Hematopoietic multipotent progenitor cell treated with erythropoietin and hydrocortisone succinate and interleukin-3 and kit ligand, for 15 days (in vitro differentiated cells): Measurements from ENCODE around the gene PTPRG.

Experiments
- DNase-seq: peaks from one replicate; pipeline ENCODE4 v3.0.0-alpha.2; 2015; ENCODE audit warnings: low spot score

The PTPRG gene

GRCh38 chr3:62159709-62160092 is 598.3 kb downstream of the PTPRG start:
- DNase-seq: no peak

DNA sequence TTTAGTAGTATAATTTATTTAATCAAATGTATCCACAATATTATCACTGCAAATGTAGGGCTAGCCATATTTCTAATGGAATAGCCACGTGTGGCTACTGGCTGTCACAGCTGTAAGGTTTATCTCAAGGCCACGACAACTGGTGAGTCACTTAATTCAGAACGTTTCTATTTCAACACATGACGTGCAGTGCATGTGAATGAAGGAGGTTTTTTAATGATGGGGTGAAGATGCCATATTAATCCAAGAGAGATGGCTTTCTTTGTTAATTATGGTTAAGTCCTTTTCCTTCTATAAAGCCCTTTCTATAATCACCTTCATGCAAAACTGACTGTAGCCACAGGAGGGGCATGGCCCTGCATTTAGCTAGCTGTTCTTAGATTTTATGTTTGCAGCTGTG is 600.0 kb downstream of the PTPRG start:
- DNase-seq: no peak

DNA sequence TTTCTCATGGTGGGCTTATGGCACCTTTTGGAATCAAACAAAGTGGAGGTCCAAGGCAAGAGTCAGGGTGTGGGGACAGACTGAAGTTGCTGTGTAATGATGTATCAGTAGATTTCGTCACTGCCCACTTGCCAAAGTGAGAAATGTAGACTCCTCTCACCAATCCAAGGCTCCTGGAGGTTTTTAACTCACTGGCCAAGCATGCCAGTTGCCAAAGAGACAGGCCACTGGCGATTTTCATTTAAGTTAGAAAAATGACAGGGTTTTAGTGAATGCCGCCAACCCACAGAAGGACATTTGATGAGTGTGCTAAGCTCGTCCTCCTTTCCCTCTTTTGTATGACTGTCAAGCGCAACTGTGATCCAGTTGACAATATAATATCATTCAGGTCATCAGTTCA is 602.8 kb downstream of the PTPRG start:
- DNase-seq: no peak

DNA sequence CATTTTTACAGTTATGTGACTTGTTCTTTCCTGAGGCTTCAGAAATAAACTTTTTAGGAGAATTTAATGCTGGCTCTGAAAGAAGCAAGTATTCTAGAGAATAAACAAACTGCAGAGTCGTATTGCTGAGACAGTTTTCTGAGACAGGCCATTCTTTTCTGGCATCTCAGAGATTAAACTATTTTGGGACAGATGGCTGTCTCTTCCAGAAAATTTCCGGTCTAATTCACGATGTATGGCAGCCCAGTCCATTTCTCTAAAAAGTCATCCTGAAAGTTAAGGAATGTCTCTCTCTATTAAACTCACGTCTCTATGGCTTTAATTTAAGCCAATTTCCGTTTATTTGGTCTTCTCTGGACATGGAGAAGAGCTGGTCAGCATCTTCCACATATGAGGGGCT is 603.4 kb downstream of the PTPRG start:
- DNase-seq: no peak

DNA sequence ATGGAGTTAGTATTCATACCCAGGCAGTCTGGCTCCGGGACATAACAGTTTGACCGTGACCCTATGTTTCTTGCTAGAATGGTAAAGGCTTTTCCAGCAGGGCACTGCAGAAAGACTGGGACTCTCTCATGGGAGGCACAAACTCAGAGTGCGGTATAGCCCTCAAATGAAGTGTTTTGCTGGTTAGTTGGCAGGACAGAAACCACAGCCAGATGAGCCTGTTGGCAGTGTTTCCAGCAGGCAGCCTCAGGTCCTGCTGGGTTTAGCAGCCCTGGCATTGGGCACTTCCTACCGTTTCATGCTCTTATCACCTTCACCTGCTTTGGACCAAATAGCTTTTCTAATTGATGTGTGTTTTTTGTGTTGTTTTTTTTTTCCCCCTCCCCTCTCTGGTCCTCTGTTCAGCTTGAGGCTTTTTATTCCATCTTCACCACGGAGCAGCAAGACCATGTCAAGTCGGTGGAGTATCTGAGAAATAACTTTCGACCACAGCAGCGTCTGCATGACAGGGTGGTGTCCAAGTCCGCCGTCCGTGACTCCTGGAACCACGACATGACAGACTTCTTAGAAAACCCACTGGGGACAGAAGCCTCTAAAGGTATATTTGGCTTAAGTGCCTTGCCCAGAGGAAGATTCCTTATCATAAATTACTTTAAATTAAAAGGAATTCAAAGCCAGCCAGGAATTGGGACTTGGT is 606.3 kb downstream of the PTPRG start:
- no peak for DNase-seq

GRCh38 chr3:62168356-62168755 is 607.0 kb downstream of the PTPRG start:
- no peak for DNase-seq

GRCh38 chr3:62169906-62170660 is 608.7 kb downstream of the PTPRG start:
- no peak for DNase-seq

GRCh38 chr3:62171789-62172188 is 610.4 kb downstream of the PTPRG start:
- DNase-seq: no peak

- no peak for DNase-seq
Observed at GRCh38 chr3:62172199-62172598, 610.8 kb downstream of the PTPRG start.

GRCh38 chr3:62173939-62174515 is 612.7 kb downstream of the PTPRG start:
- no peak for DNase-seq

DNA sequence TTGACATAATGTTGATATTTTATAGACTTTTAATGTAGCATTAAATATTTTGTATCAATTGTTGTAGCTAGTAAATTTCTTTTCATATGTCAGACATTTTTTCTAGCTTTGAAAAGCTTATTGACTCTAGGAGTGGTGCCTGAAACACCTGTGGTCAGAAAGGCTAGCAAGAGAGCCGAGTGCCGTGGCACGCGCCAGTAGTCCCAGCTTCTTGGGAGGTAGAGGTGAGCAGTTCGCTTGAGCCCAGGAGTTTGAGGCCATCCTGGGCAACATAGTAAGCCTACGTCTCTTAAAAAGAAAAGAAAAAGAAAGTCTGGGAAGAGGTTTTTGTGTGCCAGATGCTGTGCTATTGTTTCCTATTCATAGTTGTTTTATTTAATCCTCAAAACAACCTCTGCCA is 613.8 kb downstream of the PTPRG start:
- DNase-seq: no peak

GRCh38 chr3:62178032-62178431 is 616.7 kb downstream of the PTPRG start:
- DNase-seq: no peak

DNA sequence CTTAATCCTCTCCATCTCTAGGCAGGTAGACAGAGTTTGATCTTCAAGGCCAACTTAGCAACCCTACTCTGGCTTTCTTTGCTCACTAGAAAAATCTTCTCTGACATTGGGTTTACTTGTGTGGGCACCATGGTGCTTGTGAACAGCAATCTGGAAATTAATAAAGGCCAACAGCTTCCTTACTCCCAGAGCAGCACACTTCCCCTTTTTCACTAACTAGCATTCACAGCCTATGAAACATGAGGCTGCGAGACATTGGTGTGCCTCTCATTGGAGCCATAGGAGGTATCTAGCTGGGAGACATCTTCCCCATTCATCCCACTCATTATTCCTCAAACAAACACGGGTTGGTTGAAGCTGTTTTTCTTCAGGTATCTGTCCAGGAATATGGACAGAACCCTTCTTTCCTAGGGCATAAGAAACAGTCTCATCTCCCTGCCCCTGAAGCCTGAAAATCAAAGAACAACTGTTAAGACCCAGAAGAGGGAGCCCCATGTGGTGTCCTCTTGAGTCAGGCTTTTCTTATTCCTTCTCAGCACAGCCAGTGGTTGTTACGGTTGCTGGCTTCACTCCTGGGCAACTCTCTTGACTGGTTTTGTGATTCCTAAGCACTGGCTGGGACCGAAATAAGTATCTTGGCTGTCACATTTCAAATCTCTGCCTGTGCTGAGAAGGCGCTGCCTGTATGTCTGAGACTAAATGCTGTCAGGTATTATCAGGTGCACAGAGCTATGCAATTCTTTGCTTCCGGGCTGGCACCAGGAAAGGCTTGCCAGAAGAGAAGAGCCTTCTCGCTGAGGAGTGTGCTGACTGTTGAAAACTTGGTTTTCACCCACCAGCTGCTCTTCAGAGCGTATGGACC is 617.6 kb downstream of the PTPRG start:
- DNase-seq: no peak

GRCh38 chr3:62180514-62180913 is 619.1 kb downstream of the PTPRG start:
- DNase-seq: no peak

DNA sequence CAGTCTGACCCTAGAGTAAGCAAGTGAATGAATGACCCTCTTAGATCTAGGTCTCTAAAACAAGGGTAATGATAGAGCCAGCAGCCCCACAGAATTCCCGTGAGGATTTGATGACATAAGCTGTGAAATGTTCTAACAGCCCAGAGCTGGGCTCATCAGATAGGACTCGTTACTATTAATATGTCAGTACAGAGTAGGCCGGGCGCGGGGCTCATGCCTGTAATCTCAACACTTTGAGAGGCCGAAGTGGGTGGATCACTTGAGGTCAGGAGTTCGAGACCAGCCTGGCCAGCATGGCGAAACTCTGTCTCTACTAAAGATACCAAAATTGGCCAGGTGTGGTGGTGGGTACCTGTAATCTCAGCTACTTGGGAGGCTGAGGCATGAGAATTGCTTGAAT is 621.7 kb downstream of the PTPRG start:
- DNase-seq: no peak

DNA sequence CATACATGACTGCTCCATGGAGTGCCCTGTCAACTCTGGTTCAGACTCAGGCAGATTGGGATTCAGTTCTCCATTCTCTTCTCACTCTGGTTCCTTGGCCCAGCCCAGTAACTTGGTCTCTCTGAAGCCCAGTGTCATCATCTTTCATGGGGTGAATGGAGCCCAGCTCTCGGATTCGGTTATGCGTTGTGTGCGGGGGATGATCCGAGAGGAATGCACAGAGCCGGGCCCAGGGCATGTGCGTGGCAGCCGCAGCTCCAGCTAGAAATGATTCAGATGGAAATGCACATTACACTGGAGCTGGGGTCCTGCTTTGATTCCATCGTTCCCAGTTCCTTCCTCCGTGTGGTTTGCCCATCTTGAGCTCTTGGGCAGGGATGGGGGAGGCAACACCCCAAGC is 622.6 kb downstream of the PTPRG start:
- no peak for DNase-seq

GRCh38 chr3:62184559-62184958 is 623.2 kb downstream of the PTPRG start:
- DNase-seq: no peak

DNA sequence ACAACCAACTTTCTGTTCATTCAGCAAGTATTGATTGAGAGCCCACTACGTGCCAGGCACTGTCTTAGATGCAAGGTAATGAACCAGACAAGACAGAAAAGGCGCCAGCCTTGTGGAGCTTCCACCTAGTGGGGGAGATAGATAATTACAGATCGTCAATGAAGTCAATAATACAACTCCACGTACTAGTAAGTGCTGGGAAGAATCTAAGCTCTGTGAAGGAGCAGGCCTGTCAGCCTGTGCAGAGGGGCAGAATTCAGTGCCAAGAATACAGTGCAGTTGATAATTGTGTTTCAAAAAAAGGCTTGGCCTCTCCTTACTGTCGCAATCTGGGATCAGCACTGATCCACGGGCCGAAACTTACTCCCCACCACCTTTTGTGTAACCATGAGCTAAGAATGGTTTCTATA is 625.7 kb downstream of the PTPRG start:
- DNase-seq: no peak

GRCh38 chr3:62188681-62189375 is 627.5 kb downstream of the PTPRG start:
- DNase-seq: peak; percentile 30

DNA sequence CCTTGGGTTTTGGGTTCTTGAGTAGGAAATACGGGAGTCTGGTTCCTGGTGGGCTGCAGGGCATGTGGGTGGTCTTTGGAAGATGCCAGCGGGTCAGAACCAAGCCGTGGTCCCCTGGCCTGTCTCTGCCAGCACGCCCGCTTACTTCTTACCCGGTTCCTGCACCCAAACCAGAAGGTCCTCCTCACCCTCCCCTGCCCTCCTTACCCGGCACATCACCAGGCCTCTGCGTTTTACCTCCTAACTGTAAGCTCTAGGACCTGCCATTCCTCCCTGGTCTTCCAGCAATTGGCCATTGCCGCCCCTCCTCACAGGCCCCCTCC is 628.0 kb downstream of the PTPRG start:
- DNase-seq: no peak

GRCh38 chr3:62192891-62193290 is 631.5 kb downstream of the PTPRG start:
- no peak for DNase-seq
